HG02938 (cell line): ENCODE measurements around the gene LZTFL1.

Source experiments
- ATAC-seq: cut with Tn5 transposase; IDR thresholded peaks from one replicate; pipeline ENCODE4 v1.9.1; 2021; ENCODE audit warnings: mild to moderate bottlenecking, moderate library complexity; ENCODE audit not compliant: unreplicated experiment

LZTFL1 gene

GRCh38 chr3:45841757-45842491, at the start of gene LZTFL1:
Gene LZTFL1, minus strand, starts transcription at chr3:45842119. Its CDS starts 128 bp downstream, at chr3:45841991.
- peak; percentile 95 for ATAC-seq

GRCh38 chr3:45890405-45890804, 48.5 kb upstream of the LZTFL1 start:
- ATAC-seq: no peak

GRCh38 chr3:45889337-45889736, 47.4 kb upstream of the LZTFL1 start:
- no peak for ATAC-seq

GRCh38 chr3:45887759-45888511, 46.0 kb upstream of the LZTFL1 start:
- no peak for ATAC-seq

- ATAC-seq: no peak
These were observed 45.4 kb upstream of the LZTFL1 start for GRCh38 chr3:45887285-45887684.

- ATAC-seq: no peak
These were observed 44.2 kb upstream of the LZTFL1 start, which contains the start of gene CCR9 for GRCh38 chr3:45885979-45886705. Gene CCR9, plus strand, starts transcription at chr3:45886543. Its CDS starts 8,391 bp downstream, at chr3:45894934.

- ATAC-seq: no peak
These were observed 42.7 kb upstream of the LZTFL1 start for GRCh38 chr3:45884368-45885201.

- ATAC-seq: no peak
These were observed 39.4 kb upstream of the LZTFL1 start for GRCh38 chr3:45881078-45882022.

- ATAC-seq: no peak
These were observed 38.8 kb upstream of the LZTFL1 start for GRCh38 chr3:45880725-45881077.

- ATAC-seq: no peak
These were observed 36.2 kb upstream of the LZTFL1 start for GRCh38 chr3:45878124-45878523.

- ATAC-seq: no peak
These were observed 32.9 kb upstream of the LZTFL1 start for GRCh38 chr3:45874677-45875346.

- ATAC-seq: no peak
These were observed 31.7 kb upstream of the LZTFL1 start for GRCh38 chr3:45873638-45874037.

- no peak for ATAC-seq
These were observed 31.1 kb upstream of the LZTFL1 start for GRCh38 chr3:45873036-45873435.

- no peak for ATAC-seq
These were observed 30.6 kb upstream of the LZTFL1 start for GRCh38 chr3:45872569-45872968.

GRCh38 chr3:45871780-45872179, 29.9 kb upstream of the LZTFL1 start:
- ATAC-seq: no peak

GRCh38 chr3:45870099-45870498, 28.2 kb upstream of the LZTFL1 start:
- no peak for ATAC-seq

GRCh38 chr3:45869638-45870037, 27.7 kb upstream of the LZTFL1 start:
- no peak for ATAC-seq

- ATAC-seq: no peak
These were observed 26.7 kb upstream of the LZTFL1 start for GRCh38 chr3:45868650-45869049.

- no peak for ATAC-seq
These were observed 26.3 kb upstream of the LZTFL1 start for GRCh38 chr3:45868213-45868612.
